K562 (cell line): ENCODE data around the gene CCN5. TPM values are rescaled to one million over a fixed set of nuclear protein-coding genes. Genes with fewer than 3 reads are reported as not detected.

Source experiments
- CBX1 ChIP-seq: sonication (generic); IDR thresholded peaks from 2 replicates; pipeline ENCODE4 v1.6.1; 2016; ENCODE audit warnings: antibody characterized with exemption, low read depth, mild to moderate bottlenecking
- CHD4 ChIP-seq: fragments of 200-600 bp; sonication (generic); IDR thresholded peaks from 3 replicates; pipeline ENCODE4 v1.6.1; 2012; ENCODE audit warnings: low read depth, mild to moderate bottlenecking, mixed read lengths, low read length, inconsistent platforms; ENCODE audit not compliant: insufficient read depth, insufficient replicate concordance, poor library complexity, severe bottlenecking
- GATA2 ChIP-seq: sonication (generic); formaldehyde crosslinking; IDR thresholded peaks from 2 replicates; pipeline ENCODE4 v1.4.0; 2020; ENCODE audit warnings: mild to moderate bottlenecking, missing genetic modification reagents
- HINFP ChIP-seq: fragments of 450-650 bp; conservative IDR thresholded peaks from 2 replicates; pipeline ENCODE4 v1.6.1; 2016; ENCODE audit warnings: missing genetic modification characterization, low read depth, mild to moderate bottlenecking, control low read depth, missing compliant biosample characterization
- JUN ChIP-seq, 2 experiments: sonication (generic) in 1 of 2; formaldehyde crosslinking in 1 of 2; IDR thresholded peaks; 2 replicates each; pipeline versions ENCODE4 v1.6.1 to v1.8.0; 2012 to 2022; ENCODE audit warnings: borderline replicate concordance in 2 of 2, mild to moderate bottlenecking in 2 of 2, improper control_type of control experiment in 1 of 2, low read depth in 1 of 2, low read length in 1 of 2, missing genetic modification reagents in 1 of 2
- JUNB ChIP-seq: fragments of 450-650 bp; formaldehyde crosslinking; conservative IDR thresholded peaks from 2 replicates; pipeline ENCODE4 v1.4.0; 2020; ENCODE audit warnings: mild to moderate bottlenecking
- KLF10 ChIP-seq: fragments of 250-450 bp; sonication (Bioruptor Pico); IDR thresholded peaks from 2 replicates; pipeline ENCODE4 v1.6.1; 2021; ENCODE audit warnings: matching md5 sums
- MTA3 ChIP-seq: fragments of 450-650 bp; formaldehyde crosslinking; IDR thresholded peaks from 2 replicates; pipeline ENCODE4 v1.6.1; 2017; ENCODE audit warnings: mild to moderate bottlenecking, borderline replicate concordance
- NFIX ChIP-seq: fragments of 250-450 bp; sonication (Bioruptor Pico); IDR thresholded peaks from 2 replicates; pipeline ENCODE4 v1.4.0; 2020; ENCODE audit warnings: low read depth, mild to moderate bottlenecking, moderate library complexity
- POU5F1 ChIP-seq: fragments of 150-350 bp; IDR thresholded peaks from 2 replicates; pipeline ENCODE4 v1.6.1; 2014; ENCODE audit warnings: borderline replicate concordance, low read length, low read depth, mild to moderate bottlenecking; ENCODE audit not compliant: partially characterized antibody
- PTTG1 ChIP-seq: fragments of 450-650 bp; IDR thresholded peaks from 2 replicates; pipeline ENCODE4 v1.6.1; 2016; ENCODE audit warnings: low read depth, mild to moderate bottlenecking, missing genetic modification characterization, missing compliant biosample characterization
- RBM39 ChIP-seq: fragments of 200-400 bp; formaldehyde crosslinking; optimal IDR thresholded peaks from 2 replicates; pipeline ENCODE3; 2018; ENCODE audit warnings: low read depth, low read length
- RHOXF2B ChIP-seq: fragments of 250-450 bp; sonication (Bioruptor Pico); conservative IDR thresholded peaks from 2 replicates; pipeline ENCODE4 v1.5.1; 2021
- SREBF2 ChIP-seq: sonication (generic); formaldehyde crosslinking; IDR thresholded peaks from 2 replicates; pipeline ENCODE4 v1.4.0; 2020; ENCODE audit warnings: mild to moderate bottlenecking, missing genetic modification reagents
- TEAD1 ChIP-seq, 2 experiments: fragments of 450-650 bp in 1 of 2; sonication (generic) in 1 of 2; formaldehyde crosslinking; IDR thresholded peaks; 2 replicates each; pipeline versions ENCODE4 v1.4.0 to v1.8.0; 2020 to 2022; ENCODE audit warnings: mild to moderate bottlenecking in 2 of 2, missing genetic modification reagents in 1 of 2
- polyA plus RNA-seq, 8 experiments: library from polyadenylated mRNA; depleted of rRNA in 4 of 8; stranded (reverse) in 5 of 8; unstranded in 3 of 8; fragments of >200 nt; fragmentation: Nextera tagmentation in 2 of 8; fragmentation: Illumina TruSeq in 1 of 8; extraction: Ambion mirVana in 2 of 8; extraction: Trizol in 1 of 8; gene quantifications; 2 replicates each; pipeline versions ENCODE4 v1.2.1 to v1.2.3, GENCODE V29; 2011 to 2014; ENCODE audit warnings: inconsistent platforms in 1 of 8, missing spikeins in 1 of 8
- total RNA-seq, 7 experiments: library from RNA; depleted of rRNA in 6 of 7; stranded (reverse); fragments of >200 nt in 6 of 7; fragmentation: Illumina TruSeq in 2 of 7; extraction: Trizol in 2 of 7; gene quantifications; 2 replicates each; pipeline versions ENCODE4 v1.2.1 to v1.2.3, GENCODE V29; 2011 to 2021; ENCODE audit warnings: low replicate concordance in 1 of 7

The CCN5 gene
- total and polyA plus RNA-seq, 9 of the 15 experiments (the other 6 are each of a cell fraction or from before 2014, with no cell fraction given): not detected

GRCh38 chr20:44735816-44736169 lies 20.6 kb downstream of the CCN5 start (continued):
- no peak for TF ChIP-seq JUN (IDR thresholded peaks at IDR 0.05; ENCODE audit: borderline replicate concordance, low read depth, low read length)
- no peak for TF ChIP-seq JUN (CRISPR knock-in tag; IDR thresholded peaks at IDR 0.05; ENCODE audit: borderline replicate concordance)
- no peak for TF ChIP-seq SREBF2 (CRISPR knock-in tag)
- TF ChIP-seq PTTG1 (tag): peak; percentile 82
- TF ChIP-seq JUNB: no peak
- TF ChIP-seq TEAD1 (CRISPR knock-in tag; IDR thresholded peaks at IDR 0.05): 0 out of 4 replicates have a peak, but pooled peaks of 1 of the 2 experiments have one; percentile 32
- no peak for TF ChIP-seq RHOXF2B (CRISPR knock-in tag)
- no peak for TF ChIP-seq NFIX (CRISPR knock-in tag)
- TF ChIP-seq CHD4: no peak
- TF ChIP-seq GATA2 (CRISPR knock-in tag): no peak
- no peak for TF ChIP-seq CBX1
- no peak for TF ChIP-seq RBM39
- no peak for TF ChIP-seq POU5F1
- no peak for TF ChIP-seq HINFP (tag)
- TF ChIP-seq MTA3: no peak
- no peak for TF ChIP-seq KLF10 (CRISPR knock-in tag)
